ENCODE data around the gene GIMAP1. TPM values are rescaled to one million over a fixed set of nuclear protein-coding genes. Genes with fewer than 3 reads are reported as not detected.

GIMAP1 gene
- polyA plus RNA-seq, 1 donor = 2.2 TPM

DNA sequence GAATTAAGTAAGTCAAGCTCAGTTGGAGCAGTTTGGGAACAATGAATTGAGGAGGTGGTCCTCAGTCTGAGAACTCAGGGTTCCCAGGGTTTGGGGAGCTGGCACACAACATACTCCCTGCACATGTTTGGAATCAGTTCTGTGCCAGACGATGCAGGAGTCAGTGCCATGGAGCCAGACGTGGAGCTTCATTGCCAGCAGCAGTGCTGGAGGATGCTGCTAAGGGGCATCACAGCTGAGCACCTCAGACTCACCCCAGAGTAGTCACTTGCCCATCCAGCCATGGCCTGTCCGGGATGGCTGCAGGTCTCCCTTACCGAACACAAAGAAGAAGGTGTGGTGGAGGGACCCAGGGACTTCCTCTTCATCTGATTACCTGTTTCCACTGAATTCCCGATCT lies 28.7 kb downstream of the GIMAP1 start:
- DNase-seq = no peak
- Histone ChIP-seq H3K4me1 (ENCODE audit: control insufficient read depth, insufficient read depth, low read length) (no peaks in the 10 kb centered on the region), H3K9me3 (ENCODE audit: control insufficient read depth, low read depth, low read length) (no peaks in the 10 kb centered on the region), H3K36me3 (ENCODE audit: control insufficient read depth, insufficient read depth, low read length) (no peaks in the 10 kb centered on the region), H3K27me3 (ENCODE audit: control insufficient read depth, insufficient read depth, low read length) (peaks cover 5% of the 10 kb centered on the region), H3K4me3 (ENCODE audit: low read length) (no peak overlapping the region), H3K27ac (ENCODE audit: low read length) (no peak overlapping the region)
- WGBS (ENCODE audit: insufficient coverage, low lambda C conversion rate) = 100% methylated on average over 1 of the region's 5 CpGs

- H3K36me3 ChIP-seq (ENCODE audit: control insufficient read depth, insufficient read depth, low read length) = no peaks in the 10 kb centered on the region
- no peak overlapping the region for H3K4me3 ChIP-seq (ENCODE audit: low read length)
- no peak overlapping the region for H3K27ac ChIP-seq (ENCODE audit: low read length)
- H3K4me1 ChIP-seq (ENCODE audit: control insufficient read depth, insufficient read depth, low read length) = no peaks in the 10 kb centered on the region
- H3K27me3 ChIP-seq (ENCODE audit: control insufficient read depth, insufficient read depth, low read length) = peaks cover 5% of the 10 kb centered on the region
- DNase-seq = no peak
- WGBS (ENCODE audit: insufficient coverage, low lambda C conversion rate) = 71% methylated on average over 2 of the region's 3 CpGs
- no peaks in the 10 kb centered on the region for H3K9me3 ChIP-seq (ENCODE audit: control insufficient read depth, low read depth, low read length)
Measured at GRCh38 chr7:150745876-150746275, 29.5 kb downstream of the GIMAP1 start.

GRCh38 chr7:150746921-150747320 lies 30.5 kb downstream of the GIMAP1 start:
- WGBS (ENCODE audit: insufficient coverage, low lambda C conversion rate) = no CpG with 5 or more reads among the region's 6 CpGs
- no peak overlapping the region for H3K4me3 ChIP-seq (ENCODE audit: low read length)
- H3K4me1 ChIP-seq (ENCODE audit: control insufficient read depth, insufficient read depth, low read length) = no peaks in the 10 kb centered on the region
- no peaks in the 10 kb centered on the region for H3K36me3 ChIP-seq (ENCODE audit: control insufficient read depth, insufficient read depth, low read length)
- no peak for DNase-seq
- H3K27ac ChIP-seq (ENCODE audit: low read length) = no peak overlapping the region
- H3K9me3 ChIP-seq (ENCODE audit: control insufficient read depth, low read depth, low read length) = no peaks in the 10 kb centered on the region
- H3K27me3 ChIP-seq (ENCODE audit: control insufficient read depth, insufficient read depth, low read length) = peaks cover 3% of the 10 kb centered on the region

DNA sequence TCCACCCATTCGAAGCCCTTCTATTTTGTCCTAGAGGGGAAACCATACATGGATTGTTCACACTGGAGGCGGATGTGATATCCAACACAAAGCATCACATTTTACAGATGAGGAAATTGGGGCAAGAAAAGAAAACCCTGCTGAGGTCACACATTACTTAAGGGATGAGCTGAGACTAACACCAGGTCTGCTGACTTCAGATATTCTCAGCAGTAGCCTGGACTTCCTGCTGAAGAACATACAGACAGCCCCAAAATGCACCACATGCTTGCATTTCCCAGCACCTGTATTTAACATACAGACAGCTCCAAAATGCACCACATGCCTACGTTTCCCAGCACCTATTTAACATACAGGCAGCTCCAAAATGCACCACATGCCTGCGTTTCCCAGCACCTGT lies 32.0 kb downstream of the GIMAP1 start:
- Histone ChIP-seq H3K27ac (ENCODE audit: low read length) (no peak overlapping the region), H3K4me3 (ENCODE audit: low read length) (no peak overlapping the region)
- WGBS (ENCODE audit: insufficient coverage, low lambda C conversion rate) = no CpG with 5 or more reads among the region's 4 CpGs

DNA sequence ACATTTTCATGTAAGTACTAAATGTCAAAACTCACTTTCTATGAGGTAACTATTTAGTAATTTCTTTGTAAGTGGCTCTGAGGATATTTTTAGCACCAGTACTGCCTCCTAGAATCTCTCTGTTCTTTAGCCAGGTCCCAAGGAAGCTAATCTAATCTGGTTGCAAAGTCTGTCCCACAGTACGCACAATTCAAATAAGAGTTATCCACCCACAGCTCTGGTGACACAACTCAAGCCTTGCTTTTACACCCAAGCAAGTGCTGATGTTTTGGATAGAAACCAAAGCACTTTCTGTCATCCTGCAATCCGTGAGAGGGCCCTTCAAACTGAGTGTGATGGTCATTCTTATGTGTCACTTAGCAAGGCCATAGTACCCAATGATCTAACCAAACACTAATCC lies 35.3 kb downstream of the GIMAP1 start:
- H3K4me3 ChIP-seq (ENCODE audit: low read length) = no peak overlapping the region
- H3K27me3 ChIP-seq (ENCODE audit: control insufficient read depth, insufficient read depth, low read length) = peaks cover 8% of the 10 kb centered on the region
- no peaks in the 10 kb centered on the region for H3K36me3 ChIP-seq (ENCODE audit: control insufficient read depth, insufficient read depth, low read length)
- no peaks in the 10 kb centered on the region for H3K9me3 ChIP-seq (ENCODE audit: control insufficient read depth, low read depth, low read length)
- H3K4me1 ChIP-seq (ENCODE audit: control insufficient read depth, insufficient read depth, low read length) = no peaks in the 10 kb centered on the region
- no peak overlapping the region for H3K27ac ChIP-seq (ENCODE audit: low read length)
- DNase-seq = no peak
- no CpG with 5 or more reads among the region's 2 CpGs for WGBS (ENCODE audit: insufficient coverage, low lambda C conversion rate)

More for the DNA sequence above, 32.0 kb downstream of the GIMAP1 start:
- no peaks in the 10 kb centered on the region for H3K36me3 ChIP-seq (ENCODE audit: control insufficient read depth, insufficient read depth, low read length)
- H3K4me1 ChIP-seq (ENCODE audit: control insufficient read depth, insufficient read depth, low read length) = no peaks in the 10 kb centered on the region
- peaks cover 8% of the 10 kb centered on the region for H3K27me3 ChIP-seq (ENCODE audit: control insufficient read depth, insufficient read depth, low read length)
- no peaks in the 10 kb centered on the region for H3K9me3 ChIP-seq (ENCODE audit: control insufficient read depth, low read depth, low read length)
- DNase-seq = no peak

DNA sequence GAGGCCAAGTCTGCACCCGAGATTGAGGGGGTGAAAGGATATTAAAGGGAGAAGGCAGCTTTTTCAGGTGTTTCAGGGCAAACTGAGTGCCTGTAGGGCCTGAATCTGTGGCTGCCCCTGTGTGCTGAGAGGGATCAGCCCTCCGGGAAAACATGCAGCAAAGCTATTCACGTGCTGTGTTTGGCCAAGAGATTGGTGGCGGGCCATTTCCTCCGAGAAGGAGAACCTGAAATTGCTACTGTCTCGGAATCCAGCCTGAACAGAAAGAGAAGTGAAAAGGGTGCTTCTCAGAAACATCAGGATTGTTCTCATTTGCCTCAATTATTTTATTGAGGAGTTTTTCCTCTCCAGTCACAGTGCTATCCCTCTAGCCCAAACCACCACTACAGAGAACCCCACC lies 36.8 kb downstream of the GIMAP1 start:
- WGBS (ENCODE audit: insufficient coverage, low lambda C conversion rate) = no CpG with 5 or more reads among the region's 6 CpGs
- no peak overlapping the region for H3K27ac ChIP-seq (ENCODE audit: low read length)
- no peak for DNase-seq
- H3K9me3 ChIP-seq (ENCODE audit: control insufficient read depth, low read depth, low read length) = no peaks in the 10 kb centered on the region
- no peaks in the 10 kb centered on the region for H3K36me3 ChIP-seq (ENCODE audit: control insufficient read depth, insufficient read depth, low read length)
- no peaks in the 10 kb centered on the region for H3K4me1 ChIP-seq (ENCODE audit: control insufficient read depth, insufficient read depth, low read length)
- H3K4me3 ChIP-seq (ENCODE audit: low read length) = no peak overlapping the region
- H3K27me3 ChIP-seq (ENCODE audit: control insufficient read depth, insufficient read depth, low read length) = peaks cover 8% of the 10 kb centered on the region

DNA sequence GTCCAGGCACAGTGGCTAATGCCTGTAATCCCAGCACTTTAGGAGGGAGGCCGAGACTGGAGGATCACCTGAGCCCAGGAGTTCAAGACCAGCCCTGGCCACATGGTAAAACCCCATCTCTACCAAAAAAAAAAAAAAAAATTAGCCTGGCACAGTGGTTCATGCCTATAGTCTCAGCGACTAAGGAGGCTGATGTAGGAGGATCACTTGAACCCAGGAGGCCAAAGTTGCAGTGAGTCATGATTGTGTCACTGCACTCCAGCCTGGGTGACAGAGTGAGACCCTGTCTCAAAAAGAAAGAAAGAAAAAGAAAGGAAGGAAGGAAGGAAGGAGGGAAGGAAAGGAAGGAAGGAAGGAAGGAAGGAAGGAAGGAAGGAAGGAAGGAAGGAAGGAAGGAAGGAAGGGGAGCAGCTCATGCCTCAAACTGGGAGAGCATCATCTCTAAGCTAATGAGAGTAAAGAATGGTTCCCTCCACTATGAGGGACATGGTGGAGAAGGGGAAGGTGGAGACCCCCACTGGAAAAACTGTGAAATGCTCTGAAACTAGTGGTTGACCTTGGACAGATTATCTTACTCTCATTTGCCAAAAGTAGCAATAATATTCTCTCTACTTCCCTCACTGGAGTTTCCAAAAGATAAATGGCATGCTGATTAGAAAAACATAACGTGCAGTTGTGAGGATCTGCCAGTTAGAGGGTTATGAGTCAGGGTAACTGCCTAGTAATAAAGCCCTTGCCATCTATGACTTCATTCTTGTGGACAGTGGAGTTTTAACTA lies 37.6 kb downstream of the GIMAP1 start:
- WGBS (ENCODE audit: insufficient coverage, low lambda C conversion rate) = no CpG with 5 or more reads among the region's 3 CpGs
- Histone ChIP-seq H3K4me3 (ENCODE audit: low read length) (no peak overlapping the region), H3K9me3 (ENCODE audit: control insufficient read depth, low read depth, low read length) (no peaks in the 10 kb centered on the region), H3K4me1 (ENCODE audit: control insufficient read depth, insufficient read depth, low read length) (no peaks in the 10 kb centered on the region), H3K27me3 (ENCODE audit: control insufficient read depth, insufficient read depth, low read length) (peaks cover 5% of the 10 kb centered on the region), H3K36me3 (ENCODE audit: control insufficient read depth, insufficient read depth, low read length) (no peaks in the 10 kb centered on the region), H3K27ac (ENCODE audit: low read length) (no peak overlapping the region)
- no peak for DNase-seq

DNA sequence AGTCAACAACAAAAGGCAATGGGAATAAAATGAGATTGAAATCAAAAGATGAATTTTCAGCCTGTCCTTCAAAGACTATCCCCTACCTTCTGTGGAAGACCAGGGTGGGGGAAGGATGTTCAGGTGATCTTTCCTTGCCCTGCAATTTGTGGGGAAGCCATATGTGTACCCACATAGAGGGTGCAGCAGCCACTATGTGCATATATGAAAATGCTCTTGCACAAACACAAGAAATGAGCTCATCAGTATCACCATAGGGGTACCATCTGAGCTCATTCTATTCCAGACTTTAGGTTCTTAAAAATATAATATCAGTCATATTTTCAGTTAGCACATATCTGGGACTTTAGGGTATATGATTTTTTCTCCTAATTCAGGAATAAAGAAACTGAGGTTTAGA lies 38.5 kb downstream of the GIMAP1 start:
- no peak for DNase-seq
- H3K4me3 ChIP-seq (ENCODE audit: low read length) = no peak overlapping the region
- no peak overlapping the region for H3K27ac ChIP-seq (ENCODE audit: low read length)
- H3K9me3 ChIP-seq (ENCODE audit: control insufficient read depth, low read depth, low read length) = no peaks in the 10 kb centered on the region
- H3K36me3 ChIP-seq (ENCODE audit: control insufficient read depth, insufficient read depth, low read length) = no peaks in the 10 kb centered on the region
- peaks cover 5% of the 10 kb centered on the region for H3K27me3 ChIP-seq (ENCODE audit: control insufficient read depth, insufficient read depth, low read length)
- no peaks in the 10 kb centered on the region for H3K4me1 ChIP-seq (ENCODE audit: control insufficient read depth, insufficient read depth, low read length)

DNA sequence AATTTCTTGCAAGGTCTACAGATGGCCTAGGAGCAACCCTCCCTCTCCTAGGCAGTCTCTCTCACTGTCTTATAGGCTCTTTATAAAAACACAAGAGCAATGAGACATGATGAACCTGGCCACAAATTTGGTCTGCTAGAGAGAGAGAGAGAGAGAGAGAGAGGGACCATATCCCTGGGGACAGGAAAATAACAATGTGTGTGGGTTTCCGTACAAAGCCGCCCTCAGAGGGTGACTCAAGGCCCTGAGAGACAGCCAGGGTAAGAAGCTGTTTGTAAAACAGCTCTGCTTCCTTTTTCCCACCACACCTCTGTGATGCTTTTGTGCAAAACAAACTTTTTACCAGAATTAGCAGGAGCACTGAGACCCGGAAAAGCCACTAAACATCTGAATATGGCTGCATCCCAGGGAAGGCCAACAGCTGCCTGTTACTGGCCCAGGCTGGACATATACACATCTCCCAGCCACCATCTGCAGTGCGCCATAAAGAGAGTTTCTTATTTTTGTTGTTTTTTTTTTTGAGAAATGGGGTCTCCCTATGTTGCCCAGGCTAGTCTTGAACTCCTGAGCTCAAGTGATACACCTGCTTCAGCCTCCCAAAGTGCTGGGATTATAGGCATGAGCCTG lies 39.2 kb downstream of the GIMAP1 start:
- no peak for DNase-seq
- H3K27ac ChIP-seq (ENCODE audit: low read length) = no peak overlapping the region
- H3K36me3 ChIP-seq (ENCODE audit: control insufficient read depth, insufficient read depth, low read length) = no peaks in the 10 kb centered on the region
- WGBS (ENCODE audit: insufficient coverage, low lambda C conversion rate) = no CpG with 5 or more reads among the region's 4 CpGs
- H3K4me1 ChIP-seq (ENCODE audit: control insufficient read depth, insufficient read depth, low read length) = no peaks in the 10 kb centered on the region
- no peak overlapping the region for H3K4me3 ChIP-seq (ENCODE audit: low read length)
- H3K27me3 ChIP-seq (ENCODE audit: control insufficient read depth, insufficient read depth, low read length) = peaks cover 5% of the 10 kb centered on the region
- H3K9me3 ChIP-seq (ENCODE audit: control insufficient read depth, low read depth, low read length) = no peaks in the 10 kb centered on the region

GRCh38 chr7:150756166-150756565 lies 39.8 kb downstream of the GIMAP1 start:
- H3K36me3 ChIP-seq (ENCODE audit: control insufficient read depth, insufficient read depth, low read length) = no peaks in the 10 kb centered on the region
- H3K27me3 ChIP-seq (ENCODE audit: control insufficient read depth, insufficient read depth, low read length) = peaks cover 5% of the 10 kb centered on the region
- H3K4me1 ChIP-seq (ENCODE audit: control insufficient read depth, insufficient read depth, low read length) = no peaks in the 10 kb centered on the region
- WGBS (ENCODE audit: insufficient coverage, low lambda C conversion rate) = no CpG with 5 or more reads among the region's 3 CpGs
- H3K9me3 ChIP-seq (ENCODE audit: control insufficient read depth, low read depth, low read length) = no peaks in the 10 kb centered on the region
- DNase-seq = no peak
- no peak overlapping the region for H3K4me3 ChIP-seq (ENCODE audit: low read length)
- H3K27ac ChIP-seq (ENCODE audit: low read length) = no peak overlapping the region

- 63% methylated on average over 1 of the region's 1 CpG for WGBS (ENCODE audit: insufficient coverage, low lambda C conversion rate)
- peaks cover 5% of the 10 kb centered on the region for H3K27me3 ChIP-seq (ENCODE audit: control insufficient read depth, insufficient read depth, low read length)
- no peaks in the 10 kb centered on the region for H3K9me3 ChIP-seq (ENCODE audit: control insufficient read depth, low read depth, low read length)
- DNase-seq = no peak
- H3K27ac ChIP-seq (ENCODE audit: low read length) = no peak overlapping the region
- H3K4me3 ChIP-seq (ENCODE audit: low read length) = no peak overlapping the region
- no peaks in the 10 kb centered on the region for H3K36me3 ChIP-seq (ENCODE audit: control insufficient read depth, insufficient read depth, low read length)
- no peaks in the 10 kb centered on the region for H3K4me1 ChIP-seq (ENCODE audit: control insufficient read depth, insufficient read depth, low read length)
Measured at GRCh38 chr7:150756858-150757257, 40.4 kb downstream of the GIMAP1 start.

Data from large intestine (tissue), 3 donors.